ENCODE results near the gene DAPK1.

- TF ChIP-seq, protein P1, sequence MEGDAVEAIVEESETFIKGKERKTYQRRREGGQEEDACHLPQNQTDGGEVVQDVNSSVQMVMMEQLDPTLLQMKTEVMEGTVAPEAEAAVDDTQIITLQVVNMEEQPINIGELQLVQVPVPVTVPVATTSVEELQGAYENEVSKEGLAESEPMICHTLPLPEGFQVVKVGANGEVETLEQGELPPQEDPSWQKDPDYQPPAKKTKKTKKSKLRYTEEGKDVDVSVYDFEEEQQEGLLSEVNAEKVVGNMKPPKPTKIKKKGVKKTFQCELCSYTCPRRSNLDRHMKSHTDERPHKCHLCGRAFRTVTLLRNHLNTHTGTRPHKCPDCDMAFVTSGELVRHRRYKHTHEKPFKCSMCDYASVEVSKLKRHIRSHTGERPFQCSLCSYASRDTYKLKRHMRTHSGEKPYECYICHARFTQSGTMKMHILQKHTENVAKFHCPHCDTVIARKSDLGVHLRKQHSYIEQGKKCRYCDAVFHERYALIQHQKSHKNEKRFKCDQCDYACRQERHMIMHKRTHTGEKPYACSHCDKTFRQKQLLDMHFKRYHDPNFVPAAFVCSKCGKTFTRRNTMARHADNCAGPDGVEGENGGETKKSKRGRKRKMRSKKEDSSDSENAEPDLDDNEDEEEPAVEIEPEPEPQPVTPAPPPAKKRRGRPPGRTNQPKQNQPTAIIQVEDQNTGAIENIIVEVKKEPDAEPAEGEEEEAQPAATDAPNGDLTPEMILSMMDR (IDR thresholded peaks at IDR 0.05; ENCODE audit: low read depth, low read length): no peak
- no peak for TF ChIP-seq EZH2phosphoT487 (IDR thresholded peaks at IDR 0.05; ENCODE audit: low read depth)
These were observed 38.3 kb downstream of the DAPK1 start for GRCh38 chr9:87535817-87536539.
